OCI-M1 (cell line): ENCODE results near the gene ABO.
A peak's percentile ranks its signal among the peaks of the same experiment; 100 is the strongest.
"Not testable (repeated sequence)": the region's sequence is repeated elsewhere in the genome, so short reads cannot be mapped to it uniquely, and the experiment has no call there.

ENCODE experiments used
- DNase-seq: peaks from one replicate; lab custom pipeline; 2025; lab: John Stamatoyannopoulos, UW

Gene ABO

GRCh38 chr9:133242991-133243390 lies 32.0 kb downstream of the ABO start:
- DNase-seq: no peak

GRCh38 chr9:133242241-133242640 lies 32.8 kb downstream of the ABO start:
- DNase-seq: no peak

- DNase-seq: no peak
Measured at GRCh38 chr9:133239533-133240090, 35.4 kb downstream of the ABO start.

- peak; percentile 88 for DNase-seq
Measured at GRCh38 chr9:133238851-133239532, 36.0 kb downstream of the ABO start.

- DNase-seq: peak; percentile 34
Measured at GRCh38 chr9:133238272-133238850, 36.6 kb downstream of the ABO start.

GRCh38 chr9:133237035-133237731 lies 37.8 kb downstream of the ABO start:
- no peak for DNase-seq

- DNase-seq: not testable (repeated sequence)
Measured at GRCh38 chr9:133236291-133237034, 38.5 kb downstream of the ABO start.

- DNase-seq: no peak
Measured at GRCh38 chr9:133235549-133236222, 39.3 kb downstream of the ABO start.

GRCh38 chr9:133234577-133235322 lies 40.3 kb downstream of the ABO start:
- no peak for DNase-seq

- no peak for DNase-seq
Measured at GRCh38 chr9:133233681-133234432, 41.1 kb downstream of the ABO start.

GRCh38 chr9:133231934-133232568 lies 43.0 kb downstream of the ABO start:
- DNase-seq: not testable (repeated sequence)

- not testable (repeated sequence) for DNase-seq
Measured at GRCh38 chr9:133230514-133230913, 44.5 kb downstream of the ABO start.

- DNase-seq: no peak
Measured at GRCh38 chr9:133230093-133230492, 44.9 kb downstream of the ABO start.

- not testable (repeated sequence) for DNase-seq
Measured at GRCh38 chr9:133228474-133229193, 46.4 kb downstream of the ABO start.

GRCh38 chr9:133227996-133228395 lies 47.0 kb downstream of the ABO start:
- not testable (repeated sequence) for DNase-seq

- no peak for DNase-seq
Measured at GRCh38 chr9:133227242-133227860, 47.6 kb downstream of the ABO start.

GRCh38 chr9:133226219-133227171 lies 48.5 kb downstream of the ABO start:
- no peak for DNase-seq
